Esophagus squamous epithelium (tissue), 4 donors: Measurements from ENCODE around the gene MID1.

Experiments
- POLR2A ChIP-seq, 4 donors: fragments of 450-650 bp; IDR thresholded peaks; one replicate each; pipeline ENCODE4 v1.6.1; 2017; ENCODE audit warnings: antibody characterized with exemption in 4 of 4, mild to moderate bottlenecking in 4 of 4, moderate library complexity in 3 of 4
- TF ChIP-seq, protein P1 (sequence below), 6 experiments: fragments of 450-650 bp in 4 of 6; fragments of 200-600 bp in 2 of 6; sonication (generic) in 2 of 6; IDR thresholded peaks; one replicate each; pipeline ENCODE4 v1.5.1; 2016 to 2019; ENCODE audit warnings: antibody characterized with exemption in 6 of 6, mild to moderate bottlenecking in 4 of 6, moderate library complexity in 4 of 6

- TF ChIP-seq, protein P1, sequence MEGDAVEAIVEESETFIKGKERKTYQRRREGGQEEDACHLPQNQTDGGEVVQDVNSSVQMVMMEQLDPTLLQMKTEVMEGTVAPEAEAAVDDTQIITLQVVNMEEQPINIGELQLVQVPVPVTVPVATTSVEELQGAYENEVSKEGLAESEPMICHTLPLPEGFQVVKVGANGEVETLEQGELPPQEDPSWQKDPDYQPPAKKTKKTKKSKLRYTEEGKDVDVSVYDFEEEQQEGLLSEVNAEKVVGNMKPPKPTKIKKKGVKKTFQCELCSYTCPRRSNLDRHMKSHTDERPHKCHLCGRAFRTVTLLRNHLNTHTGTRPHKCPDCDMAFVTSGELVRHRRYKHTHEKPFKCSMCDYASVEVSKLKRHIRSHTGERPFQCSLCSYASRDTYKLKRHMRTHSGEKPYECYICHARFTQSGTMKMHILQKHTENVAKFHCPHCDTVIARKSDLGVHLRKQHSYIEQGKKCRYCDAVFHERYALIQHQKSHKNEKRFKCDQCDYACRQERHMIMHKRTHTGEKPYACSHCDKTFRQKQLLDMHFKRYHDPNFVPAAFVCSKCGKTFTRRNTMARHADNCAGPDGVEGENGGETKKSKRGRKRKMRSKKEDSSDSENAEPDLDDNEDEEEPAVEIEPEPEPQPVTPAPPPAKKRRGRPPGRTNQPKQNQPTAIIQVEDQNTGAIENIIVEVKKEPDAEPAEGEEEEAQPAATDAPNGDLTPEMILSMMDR (IDR thresholded peaks at IDR 0.05): no peak
- TF ChIP-seq POLR2A (IDR thresholded peaks at IDR 0.05): no peak
These were observed 166.4 kb downstream of the MID1 start for GRCh38 chrX:10453945-10454344.
